Activated CD4-positive, alpha-beta T cell treated with anti-CD3 and anti-CD28 coated beads, Interleukin-2, amount 50 U/mL, for 48 hours (primary cell): ENCODE results near the gene RPS6KA6.

Experiments used
- DNase-seq, 2 experiments: peaks; one replicate each; pipeline ENCODE4 v3.0.0-alpha.2; 2020

Gene RPS6KA6

DNA sequence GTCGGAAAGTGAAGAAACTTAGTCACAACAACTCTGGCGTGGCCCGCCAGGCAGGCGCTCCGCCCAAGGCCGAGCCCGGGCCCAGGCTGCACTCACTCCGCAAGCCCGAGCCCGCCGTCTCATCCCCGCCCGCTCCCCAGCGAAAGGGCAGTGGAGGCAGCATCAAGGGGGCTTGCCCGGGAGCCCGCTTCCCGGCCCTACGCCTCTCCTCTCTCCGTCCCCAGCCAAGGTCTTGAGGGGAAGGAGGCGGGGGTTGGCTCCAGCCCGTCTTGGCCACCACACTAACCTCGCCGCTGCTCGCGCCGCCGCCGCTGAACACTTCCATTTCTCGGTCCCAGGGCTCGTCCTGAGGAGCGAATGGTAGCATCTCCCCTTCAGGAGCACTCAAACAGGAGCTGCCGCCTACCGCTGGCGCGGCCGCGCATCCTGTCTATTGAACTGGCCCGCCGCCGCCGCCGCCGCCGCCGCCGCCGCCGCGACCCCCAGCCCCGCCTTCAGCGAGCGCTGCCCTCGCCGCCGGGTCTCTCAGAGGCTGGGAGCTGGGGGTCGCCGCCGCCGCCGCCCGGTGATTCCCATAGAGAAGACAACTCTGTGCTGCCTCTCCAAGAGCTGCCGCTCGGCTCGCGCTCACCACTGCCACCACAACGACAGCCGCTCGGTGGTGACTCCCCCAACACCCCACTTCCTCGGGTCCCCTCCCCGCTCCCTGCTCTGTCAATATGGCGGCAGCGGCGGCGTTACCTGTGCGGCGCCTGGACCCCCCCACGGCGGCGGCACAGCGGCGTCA lies at the start of gene RPS6KA6:
Gene RPS6KA6 (minus strand): TSS at position 667 of the 787 bp plus-strand sequence. CDS start 300 bp downstream, at position 367.
- peak in 1 of 2 experiments; percentile 1 for DNase-seq

DNA sequence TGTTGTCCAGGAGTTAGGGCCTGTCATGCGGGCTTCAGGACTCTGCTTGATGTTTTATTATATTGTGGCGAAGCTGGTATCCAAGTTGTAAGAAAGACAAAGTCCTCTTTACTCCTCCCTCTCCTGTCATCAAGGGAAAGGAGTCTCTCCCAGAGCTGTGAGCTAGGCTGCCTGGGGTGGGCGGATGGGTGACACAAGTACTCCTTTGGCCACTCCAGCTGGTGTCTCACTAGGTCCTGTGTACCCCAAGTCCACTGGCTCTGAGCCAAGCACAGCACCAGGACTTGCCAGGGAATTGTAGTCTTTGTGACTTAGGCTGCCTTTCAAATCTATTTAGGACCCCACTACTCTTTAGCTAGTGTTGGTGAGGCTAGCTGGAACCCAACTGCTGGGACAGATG lies 36.7 kb upstream of the RPS6KA6 start:
- DNase-seq = no peak

DNA sequence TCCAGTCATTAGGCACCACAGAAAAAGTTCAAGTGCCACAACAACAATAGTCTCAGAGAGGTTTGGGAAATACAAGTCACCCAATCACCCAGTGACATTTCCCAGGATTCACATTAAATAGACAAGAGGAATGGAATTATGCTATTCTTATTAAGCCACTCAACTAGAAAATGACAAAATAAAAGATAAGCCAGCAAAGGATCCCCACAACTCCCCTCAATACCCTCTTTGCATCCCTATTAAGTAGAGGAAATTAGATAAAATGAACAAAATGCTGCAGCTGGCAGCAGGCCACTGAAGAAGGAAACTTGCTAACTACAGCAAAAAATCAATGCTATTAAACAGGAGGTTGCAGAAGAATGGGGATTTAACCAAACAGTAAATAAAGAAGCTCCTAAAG lies 35.3 kb upstream of the RPS6KA6 start:
- no peak for DNase-seq

DNA sequence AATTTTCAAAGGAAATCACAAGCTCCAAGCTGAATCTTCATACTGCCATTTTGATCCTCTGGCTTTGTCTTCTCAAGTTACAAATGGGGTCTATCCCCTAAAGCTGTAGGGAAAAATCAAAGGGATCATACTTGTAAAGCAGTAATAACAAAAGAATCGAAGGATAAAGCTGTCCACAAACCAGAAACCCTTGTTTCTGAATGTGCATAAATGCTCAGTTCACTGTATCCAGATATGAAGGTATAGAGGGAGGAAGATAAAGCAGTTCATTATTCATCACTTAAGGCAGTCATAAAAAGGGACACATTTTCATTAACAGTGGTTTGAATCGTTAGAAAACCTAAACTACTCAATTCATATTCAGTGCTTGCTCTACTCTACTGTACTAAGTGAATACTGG lies 33.2 kb upstream of the RPS6KA6 start:
- no peak for DNase-seq

DNA sequence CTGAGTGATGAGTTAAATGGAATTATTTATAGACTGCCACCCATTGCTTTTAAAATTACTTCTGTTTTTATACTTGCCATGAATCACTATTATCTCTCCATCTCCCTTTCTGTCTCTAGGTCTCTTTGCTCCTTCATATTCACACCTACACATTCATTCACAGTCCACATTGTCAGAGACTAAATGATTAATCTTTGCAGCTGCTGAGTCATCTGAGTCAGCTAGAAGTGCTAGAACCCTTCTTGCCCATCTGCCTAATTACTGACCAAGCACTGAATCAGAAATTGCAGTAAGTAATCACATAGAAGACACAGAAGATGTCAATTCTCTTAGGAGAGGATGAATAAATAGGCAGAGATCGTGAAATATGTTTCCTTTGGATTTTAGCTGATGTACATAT lies 31.6 kb upstream of the RPS6KA6 start:
- DNase-seq = no peak

DNA sequence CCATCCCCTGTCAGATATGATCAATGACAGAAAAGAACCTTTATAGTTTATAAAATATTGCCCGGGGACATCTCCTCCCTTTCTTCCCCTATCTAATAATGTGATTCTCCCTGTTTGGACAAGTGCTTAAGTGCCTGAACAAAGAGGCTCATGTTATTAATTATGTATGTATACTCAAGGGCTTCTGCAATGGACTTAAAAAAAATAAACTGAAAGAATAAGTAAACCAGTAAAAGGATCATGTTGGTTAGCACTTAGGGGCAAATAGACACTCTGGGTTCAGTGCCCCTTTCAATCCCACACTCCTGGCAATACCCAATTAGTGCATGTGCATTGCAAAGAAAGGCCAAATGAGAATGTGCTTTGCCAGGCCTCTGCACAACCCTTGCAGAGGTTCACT lies 30.7 kb upstream of the RPS6KA6 start:
- DNase-seq = no peak

DNA sequence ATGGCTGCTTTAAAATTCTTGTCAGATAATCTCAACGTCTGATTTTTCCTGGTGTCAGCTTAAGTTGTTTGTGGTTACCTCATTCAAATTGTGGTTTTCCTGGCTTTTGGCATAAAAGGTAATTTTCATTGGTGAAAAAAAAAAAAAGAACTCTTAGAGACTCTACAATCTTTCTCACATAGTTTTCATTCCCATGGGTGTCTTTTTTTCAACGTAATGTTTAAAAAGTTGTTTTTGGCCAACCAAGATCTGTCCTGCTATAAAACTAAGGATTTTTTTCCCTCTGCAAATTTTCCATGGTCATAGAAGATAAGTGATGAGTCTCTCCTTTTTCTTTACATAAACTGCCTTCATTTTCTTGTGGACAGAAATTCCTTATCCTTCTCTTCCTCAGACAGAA lies 28.9 kb upstream of the RPS6KA6 start:
- no peak for DNase-seq

DNA sequence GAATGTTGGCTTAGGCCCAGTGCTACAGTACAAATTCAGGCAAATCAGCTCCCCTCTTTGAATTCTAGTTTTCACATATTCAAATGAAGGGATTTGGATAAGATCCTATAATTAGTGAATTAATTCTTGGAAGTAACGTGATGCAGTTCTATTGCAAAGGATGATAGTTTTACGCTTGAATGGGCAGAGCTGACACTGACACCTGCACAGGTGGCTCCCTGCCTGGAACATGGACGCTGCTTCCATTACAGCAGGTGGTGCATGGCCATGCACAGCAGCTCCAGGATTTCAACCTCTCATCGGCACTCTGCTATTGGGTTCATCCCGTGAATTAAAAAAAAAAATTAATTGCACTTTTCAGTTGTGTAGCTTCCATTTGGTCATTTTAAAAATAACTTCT lies 28.4 kb upstream of the RPS6KA6 start:
- no peak for DNase-seq

DNA sequence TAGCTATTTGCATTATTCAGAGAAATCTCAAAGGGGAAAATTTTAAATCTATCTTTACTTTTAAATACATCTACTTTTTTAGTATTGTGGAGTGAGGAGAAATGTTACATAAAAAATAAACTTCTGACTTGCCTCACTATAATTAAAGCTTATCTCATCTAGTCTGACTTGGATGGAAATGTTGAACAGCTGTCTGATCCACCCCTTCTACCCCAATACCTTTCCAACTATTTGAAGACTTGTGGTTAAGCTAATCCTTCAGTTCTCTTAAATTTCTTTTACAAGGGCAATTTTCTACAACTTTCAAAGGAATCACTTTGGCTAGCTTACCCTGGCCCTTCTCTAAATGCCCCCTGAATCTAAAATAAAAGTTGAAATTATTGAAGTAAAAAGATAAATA lies 17.3 kb upstream of the RPS6KA6 start:
- no peak for DNase-seq

DNA sequence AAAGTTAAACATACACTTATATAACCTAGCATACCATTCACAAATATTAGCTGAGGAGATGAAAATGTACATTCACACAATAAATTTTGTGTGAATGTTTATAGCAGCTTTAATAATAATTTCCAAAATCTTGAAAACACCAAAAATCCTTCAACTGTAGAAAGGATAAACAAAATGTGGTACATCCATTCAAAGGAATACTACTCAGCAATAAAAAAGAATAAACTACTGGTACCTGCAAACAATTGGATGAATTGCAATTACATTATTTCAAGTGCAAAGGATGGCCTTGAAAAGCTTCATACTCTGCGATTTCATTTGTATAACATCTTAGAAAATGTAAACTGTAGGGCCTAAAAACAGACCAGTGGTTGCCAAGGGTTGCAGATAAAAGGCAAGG lies 11.7 kb upstream of the RPS6KA6 start:
- no peak for DNase-seq

DNA sequence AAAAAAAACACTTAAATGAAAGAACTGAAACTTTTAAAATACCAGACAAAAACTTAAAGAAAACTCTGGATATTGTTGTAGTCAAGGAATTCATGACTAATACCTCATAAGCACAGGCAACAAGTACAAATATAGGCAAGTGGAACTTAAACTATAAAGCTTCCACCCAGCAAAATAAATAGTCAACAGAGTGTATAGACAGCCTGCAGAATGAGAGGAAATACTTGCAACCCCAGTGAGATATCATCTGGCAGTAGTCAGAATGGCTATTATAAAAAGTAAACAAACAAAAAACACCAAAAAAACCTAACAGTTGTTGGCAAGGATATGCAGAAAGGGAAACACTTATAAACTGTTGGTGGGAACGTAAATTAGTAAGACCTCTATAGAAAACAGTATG lies 9.6 kb upstream of the RPS6KA6 start:
- no peak for DNase-seq

DNA sequence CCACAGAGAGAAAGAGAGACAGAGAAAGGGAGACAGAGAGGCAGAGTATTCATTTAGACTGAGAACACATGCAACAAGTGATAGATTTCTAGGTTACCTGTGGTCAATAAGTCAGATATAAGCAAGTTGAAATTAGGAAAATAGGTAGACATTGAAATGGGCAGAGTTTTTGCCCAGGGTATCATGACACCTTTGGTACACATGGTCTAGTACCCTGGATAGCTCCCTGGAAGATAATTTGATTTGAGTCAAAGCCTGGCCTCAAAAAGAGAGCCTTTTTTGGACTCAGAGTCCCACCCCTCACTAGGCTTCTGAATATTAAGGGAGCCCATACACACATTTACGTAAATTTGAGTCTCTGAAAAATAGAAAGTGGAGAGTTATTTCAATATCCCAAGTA lies 4.0 kb upstream of the RPS6KA6 start:
- DNase-seq = no peak

DNA sequence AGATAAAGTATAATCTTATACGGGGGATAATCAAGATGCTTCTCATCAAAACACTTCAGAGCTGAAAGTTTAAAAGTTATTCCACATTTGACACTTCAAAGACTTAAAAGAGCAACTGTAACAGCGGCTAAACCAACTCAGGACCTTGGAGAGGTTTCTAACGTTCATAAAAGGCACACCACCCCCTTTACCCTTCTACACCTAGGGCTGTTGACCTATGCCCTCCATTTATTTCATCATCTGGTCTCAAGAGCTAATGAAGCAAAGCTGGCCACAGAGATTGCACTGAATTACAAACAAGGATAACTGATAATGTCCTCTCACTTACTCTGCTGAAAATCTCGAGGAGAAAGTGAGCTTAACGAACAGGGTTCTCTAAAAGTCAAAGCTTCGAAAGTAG lies 1.1 kb upstream of the RPS6KA6 start:
- DNase-seq = no peak

DNA sequence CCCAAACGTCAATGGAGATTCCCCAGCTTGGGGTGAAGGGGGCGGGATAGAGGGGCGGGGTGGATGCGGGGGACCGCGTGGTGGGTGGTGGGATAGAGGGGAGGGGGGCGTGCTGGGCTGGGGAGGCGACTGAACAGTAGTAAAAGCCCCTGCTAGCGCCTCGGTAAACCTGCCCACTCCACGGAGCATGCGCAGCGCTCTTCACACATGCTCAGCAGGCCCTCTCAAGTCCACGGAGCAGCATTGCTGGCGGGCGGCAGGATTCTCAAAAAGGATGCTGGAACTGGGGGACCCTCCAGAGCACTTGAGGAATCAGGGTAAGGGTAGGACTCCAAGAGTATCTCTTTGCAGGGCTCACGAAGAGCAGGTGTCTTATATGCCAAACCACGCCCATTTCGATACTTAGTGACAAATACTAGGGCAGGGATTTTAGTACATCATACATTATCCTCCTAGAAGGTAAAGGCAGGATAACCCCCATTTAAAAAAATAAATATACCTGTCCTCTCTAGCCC lies 378 bp upstream of the RPS6KA6 start:
- DNase-seq = peak in 1 of 2 experiments; percentile 2

DNA sequence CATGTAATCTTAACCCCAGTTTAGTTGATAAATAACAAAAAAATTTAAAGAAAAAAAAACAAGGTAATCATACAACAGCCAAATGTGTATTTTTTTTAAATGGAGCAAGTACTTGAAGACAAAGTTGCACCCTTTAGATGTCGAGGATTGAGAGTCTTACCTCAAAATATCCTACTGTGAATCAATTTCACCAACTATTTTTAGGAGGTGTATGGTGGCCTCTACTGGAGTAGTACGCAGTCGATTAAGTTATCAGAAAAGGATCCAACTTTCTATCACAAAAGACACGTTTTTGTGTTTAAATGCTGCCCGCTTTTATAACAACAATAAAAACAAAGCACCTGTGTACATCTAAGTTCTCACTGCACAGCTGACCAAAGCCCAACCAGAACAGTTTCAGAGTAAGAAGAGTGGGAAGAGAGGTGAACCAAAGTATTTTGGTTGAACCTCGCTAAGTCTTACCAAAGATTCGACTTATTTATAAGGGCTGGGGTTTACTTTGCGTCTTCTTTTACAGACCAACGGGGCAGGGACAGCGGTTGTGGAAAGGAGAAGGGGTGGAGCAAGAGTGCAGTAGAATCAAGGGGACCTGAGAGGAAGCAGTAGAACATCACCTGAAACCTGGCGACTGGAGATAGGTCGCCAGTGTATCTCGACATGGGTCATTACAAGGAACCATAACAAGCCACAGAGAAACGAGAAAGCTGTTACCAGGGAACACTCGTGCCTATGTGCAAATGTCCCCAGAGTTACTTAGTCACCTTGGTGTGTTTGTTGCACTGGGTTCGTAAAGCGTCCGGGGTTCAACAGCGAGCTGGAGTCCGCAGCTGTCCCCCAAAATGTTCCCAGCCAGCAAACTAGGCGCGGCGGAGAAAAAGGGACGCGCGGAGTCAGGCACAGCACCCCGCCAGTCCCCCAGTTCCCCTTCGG lies 1.1 kb downstream of the RPS6KA6 start:
- no peak for DNase-seq

DNA sequence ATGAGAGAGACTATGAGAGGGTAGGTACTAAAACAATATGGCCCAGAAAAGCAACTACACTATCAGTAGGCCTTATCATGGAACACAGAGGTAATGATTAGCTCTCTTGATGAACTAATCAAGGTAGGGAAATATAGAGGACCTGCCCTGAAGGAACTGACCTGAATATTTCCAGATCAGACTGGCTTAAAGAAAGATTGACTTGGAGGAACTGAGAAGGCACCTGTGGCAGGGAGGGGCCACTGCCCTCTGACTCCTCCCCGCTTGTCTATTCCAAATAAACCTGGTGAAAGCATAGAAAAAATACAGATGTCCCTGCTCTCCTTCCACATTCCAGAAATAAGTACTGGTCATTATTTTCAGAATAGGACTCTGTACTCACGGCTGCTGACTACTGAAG lies 5.5 kb downstream of the RPS6KA6 start:
- DNase-seq = no peak

DNA sequence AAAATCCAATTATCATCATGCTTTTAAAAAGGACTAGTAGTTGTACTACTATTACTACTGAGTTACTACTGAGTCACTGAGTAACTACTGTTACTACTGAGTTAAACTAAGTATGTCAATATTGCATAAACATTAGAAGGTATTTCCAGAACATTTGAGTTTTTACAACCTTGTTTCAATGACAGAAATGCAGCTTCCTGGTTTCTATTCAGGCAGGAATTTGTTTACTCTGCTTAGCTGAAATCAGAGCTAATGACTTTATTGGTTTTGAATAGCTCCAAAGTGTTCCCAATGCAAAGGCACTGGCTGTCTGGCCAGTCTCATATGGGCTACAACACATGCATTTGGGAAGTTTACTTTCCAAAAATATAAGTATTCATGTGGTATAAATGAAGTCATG lies 12.0 kb downstream of the RPS6KA6 start:
- DNase-seq = no peak

DNA sequence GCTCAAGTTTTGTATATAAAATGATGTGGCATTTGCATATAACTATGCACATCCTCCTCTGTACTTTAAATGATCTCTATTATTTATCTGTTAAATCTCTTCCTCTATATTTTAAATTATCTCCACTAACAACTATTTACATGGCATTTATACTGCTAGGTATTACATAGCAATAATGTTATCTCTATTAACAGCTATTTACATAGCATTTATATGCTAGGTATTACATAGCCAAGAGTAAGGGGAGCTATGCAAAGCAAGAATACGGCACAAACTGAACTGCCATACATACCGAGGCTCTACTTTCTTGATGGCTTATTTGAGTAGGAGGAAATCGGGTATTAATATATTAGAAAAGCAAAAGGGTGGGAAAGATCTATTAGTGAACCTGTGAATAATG lies 12.7 kb downstream of the RPS6KA6 start:
- DNase-seq = no peak

DNA sequence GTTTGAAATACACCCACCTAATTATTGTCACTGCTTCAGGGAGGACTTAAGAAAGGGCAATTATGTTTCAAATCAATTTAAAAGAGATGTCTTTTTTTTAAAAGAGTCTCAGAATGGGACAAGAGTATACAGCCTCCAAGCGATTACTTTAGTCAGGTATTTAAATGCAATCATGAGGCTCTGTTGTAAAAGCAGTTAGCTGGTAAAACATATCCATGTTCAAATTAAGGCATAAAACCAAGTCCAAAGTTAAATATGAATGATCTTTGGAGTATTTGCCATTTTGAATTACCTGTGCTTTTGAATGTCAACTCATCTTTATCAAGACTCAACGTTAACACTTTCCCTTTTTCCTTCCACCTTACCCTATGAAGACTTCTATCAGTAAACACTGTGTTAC lies 13.7 kb downstream of the RPS6KA6 start:
- no peak for DNase-seq

DNA sequence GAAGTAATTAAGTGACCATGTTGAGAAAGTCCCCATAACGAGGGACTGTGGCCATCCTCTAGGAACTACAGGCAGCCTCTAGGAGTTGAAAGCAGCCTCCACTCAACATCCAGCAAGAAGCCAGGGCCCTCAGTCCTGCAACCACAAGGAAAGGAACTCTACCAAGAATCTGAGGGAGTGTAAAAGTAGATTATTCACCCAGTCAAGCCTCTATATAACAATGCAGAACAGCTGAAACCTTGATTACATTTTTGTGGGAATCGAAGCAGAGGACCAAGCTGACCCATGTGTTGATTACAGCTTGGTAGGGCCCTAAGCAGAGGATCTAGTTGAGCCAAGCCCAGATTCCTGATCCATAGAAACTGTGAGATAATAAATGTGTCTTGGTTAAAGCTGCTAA lies 17.1 kb downstream of the RPS6KA6 start:
- DNase-seq = no peak

DNA sequence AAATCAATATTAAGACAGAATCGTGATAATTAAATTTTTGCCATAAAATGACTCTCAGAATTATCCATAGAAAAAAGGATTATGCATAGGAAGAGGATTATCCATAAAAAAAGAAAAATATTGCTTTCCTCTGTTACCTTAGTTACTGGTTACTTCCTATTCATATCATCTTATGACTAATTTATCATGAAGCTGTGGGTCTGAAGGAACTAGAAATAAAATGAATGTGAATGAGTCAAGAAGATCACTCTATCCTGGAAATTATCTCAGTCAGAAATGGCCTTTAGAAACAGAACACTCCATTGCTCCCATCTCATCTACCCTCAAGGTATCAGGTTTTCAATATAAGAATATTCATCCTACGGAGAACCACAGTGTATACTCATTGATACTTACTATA lies 19.4 kb downstream of the RPS6KA6 start:
- DNase-seq = no peak

DNA sequence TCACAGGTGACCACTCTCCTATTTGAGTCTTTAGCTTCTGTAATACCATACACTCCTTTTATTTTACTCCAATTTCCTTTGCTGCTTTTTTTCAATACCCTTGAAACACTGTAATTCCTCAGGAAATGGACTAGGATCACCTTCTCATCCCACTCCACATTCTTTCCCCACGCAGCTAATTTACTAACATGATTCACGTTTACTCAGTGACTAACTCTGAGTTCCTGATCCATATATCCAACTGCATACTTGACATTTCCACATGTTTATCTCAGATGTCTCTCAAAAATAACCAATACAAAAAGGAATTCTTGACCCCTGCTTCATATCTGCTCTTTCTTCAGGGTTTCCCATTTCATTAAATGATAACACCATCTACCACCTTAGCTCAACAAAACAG lies 19.9 kb downstream of the RPS6KA6 start:
- no peak for DNase-seq

DNA sequence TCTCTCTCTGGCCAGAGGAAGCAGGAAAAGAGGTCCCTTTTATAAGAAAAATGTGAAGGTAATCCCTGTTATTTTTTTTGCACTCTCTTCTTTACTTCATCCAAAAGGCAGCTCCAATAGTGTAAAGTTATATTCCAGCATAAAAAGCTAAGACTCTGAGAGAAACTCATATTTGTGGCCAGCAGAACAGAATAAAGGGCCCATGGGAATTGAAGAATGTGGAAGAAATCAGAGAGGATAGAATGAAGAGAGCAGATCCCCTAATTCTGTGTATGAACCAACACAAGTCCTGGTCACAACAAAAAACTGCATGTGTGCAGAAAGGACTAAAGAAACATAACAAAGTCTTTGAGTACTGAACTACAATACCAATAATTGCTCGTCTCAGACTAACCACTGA lies 22.3 kb downstream of the RPS6KA6 start:
- DNase-seq = no peak

DNA sequence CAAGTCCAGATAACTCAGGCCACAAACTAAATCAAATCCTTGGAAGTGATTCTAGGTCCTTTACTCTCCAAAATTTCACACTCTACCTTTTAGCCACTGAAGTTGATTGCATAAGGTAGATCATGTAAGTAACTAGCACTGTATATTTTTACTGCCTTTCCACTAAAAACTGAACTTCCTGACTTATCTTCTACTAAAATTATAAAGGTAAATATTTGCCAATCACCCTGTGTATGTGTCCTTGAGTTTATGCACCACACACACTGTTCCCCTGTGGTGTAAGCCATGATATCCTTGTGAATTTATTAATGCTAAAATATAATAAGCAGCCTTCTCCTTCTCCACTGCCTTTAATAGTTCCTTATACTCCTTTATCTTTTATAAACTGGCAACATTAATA lies 25.6 kb downstream of the RPS6KA6 start:
- DNase-seq = no peak
